Calu3 (cell line): ENCODE data around the gene EFNA2. TPM values are rescaled to one million over a fixed set of nuclear protein-coding genes. Genes with fewer than 3 reads are reported as not detected.
A peak's percentile ranks its signal among the peaks of the same experiment; 100 is the strongest.

Experiments
- BruUV-seq: library from RNA; stranded (reverse); fragments of 400-500 nt; replicated peaks from 2 replicates; lab custom pipeline; 2021; lab: Mats Ljungman, UMichigan
- CTCF ChIA-PET: fragments of 300-600 bp; sonication (Branson Sonifier 250); formaldehyde crosslinking; loops from one replicate; lab custom pipeline; 2022; ENCODE audit warnings: antibody characterized with exemption; lab: Charles Lee
- DNase-seq: peaks from one replicate; pipeline ENCODE4 v3.0.0; 2022
- H3K27ac Mint-ChIP-seq: one replicate; pipeline ENCODE4 v1.8.0; 2022; ENCODE audit warnings: mixed read lengths; ENCODE audit not compliant: unreplicated experiment
- H3K27me3 Mint-ChIP-seq: one replicate; pipeline ENCODE4 v1.8.0; 2022; ENCODE audit warnings: mixed read lengths; ENCODE audit not compliant: unreplicated experiment
- H3K36me3 Mint-ChIP-seq: one replicate; pipeline ENCODE4 v1.8.0; 2022; ENCODE audit warnings: mild to moderate bottlenecking, moderate library complexity, mixed read lengths; ENCODE audit not compliant: insufficient read depth, unreplicated experiment
- H3K4me1 Mint-ChIP-seq: one replicate; pipeline ENCODE4 v1.8.0; 2022; ENCODE audit warnings: mild to moderate bottlenecking, low read depth, mixed read lengths; ENCODE audit not compliant: unreplicated experiment
- H3K4me3 Mint-ChIP-seq: one replicate; pipeline ENCODE4 v1.8.0; 2022; ENCODE audit warnings: mild to moderate bottlenecking, low read depth, moderate library complexity, mixed read lengths; ENCODE audit not compliant: unreplicated experiment
- H3K9me3 Mint-ChIP-seq: one replicate; pipeline ENCODE4 v1.8.0; 2022; ENCODE audit warnings: low read depth, mixed read lengths; ENCODE audit not compliant: unreplicated experiment
- intact Hi-C: fragments of 100-400 bp; cut with micrococcal nuclease; formaldehyde crosslinking; loops from one replicate; pipeline ENCODE4 v1.10.0; 2022; ENCODE audit not compliant: unreplicated experiment
- total RNA-seq: library from RNA; stranded (reverse); gene quantifications from 2 replicates; pipeline ENCODE4 v1.2.3, GENCODE V29; 2022
- TF ChIP-seq, protein P1 (sequence below): fragments of 200-600 bp; IDR thresholded peaks from one replicate; pipeline ENCODE4 v1.8.0; 2022; ENCODE audit warnings: antibody characterized with exemption; ENCODE audit not compliant: unreplicated experiment

Gene EFNA2
- total RNA-seq, 1 experiment from 2014 or later = 0.90 TPM

- no peak overlapping the region for H3K4me3 Mint-ChIP-seq
Observed at GRCh38 chr19:1290196-1290702, 4.6 kb downstream of the EFNA2 start.

DNA sequence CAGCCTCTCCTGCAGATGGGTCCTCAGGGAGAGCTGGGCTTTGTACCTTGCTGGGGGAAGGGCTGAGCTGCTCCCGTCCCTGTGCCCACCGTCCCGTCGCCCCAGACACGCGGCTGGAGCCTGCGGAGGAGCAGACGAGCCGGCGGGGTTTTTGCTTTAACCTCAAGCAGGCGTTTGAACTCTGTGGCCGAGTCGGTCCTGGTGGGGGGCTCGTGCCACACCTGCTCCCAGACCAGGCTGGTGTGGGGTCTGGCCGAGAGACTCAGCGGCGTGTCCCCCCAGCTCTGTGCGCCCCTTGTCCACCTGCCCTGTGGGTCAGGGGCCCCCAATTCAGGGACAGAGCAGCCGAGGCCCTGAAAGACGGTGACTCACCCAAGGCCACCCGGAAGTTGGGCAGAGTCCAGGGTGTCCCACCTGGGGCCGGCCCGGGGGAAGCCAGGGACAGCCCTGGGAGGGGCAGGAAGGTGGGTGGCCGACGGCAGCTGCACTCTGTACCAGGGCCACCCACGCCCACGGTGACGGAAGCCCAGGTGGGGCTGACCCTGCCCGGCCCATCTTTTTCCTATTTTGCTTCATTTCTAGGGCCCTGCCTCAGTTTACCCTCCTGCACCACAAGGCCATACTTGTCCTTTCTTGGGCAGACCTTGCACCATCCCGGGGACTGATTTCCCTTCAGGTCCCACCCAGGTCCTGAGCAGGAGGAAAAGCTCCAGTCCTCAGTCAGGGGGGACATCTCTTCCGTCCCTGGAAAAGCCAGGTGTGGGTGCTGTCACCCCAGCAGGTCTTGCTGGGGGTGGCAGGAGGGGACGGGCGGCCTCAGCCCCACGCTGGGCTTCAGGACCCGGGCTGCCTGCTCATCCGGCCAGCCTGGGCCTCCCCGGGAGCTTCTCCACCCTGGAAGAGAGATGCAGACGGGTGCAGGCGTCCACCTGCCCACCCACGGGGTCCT, 5.3 kb downstream of the EFNA2 start:
- no TSS peak for BruUV-seq
- no peak overlapping the region for H3K27ac Mint-ChIP-seq
- no peak overlapping the region for H3K4me3 Mint-ChIP-seq
- no peaks in the 10 kb centered on the region for H3K9me3 Mint-ChIP-seq
- CTCF ChIA-PET = interaction anchor here (0.6 kb wide), 1 partner anchor 16 kb away, joined by 9 read pairs; the partner anchor contains the start of gene FAM174C
- intact Hi-C loops = no loop called here
- peak; percentile 45 for DNase-seq
- peaks cover 8% of the 10 kb centered on the region for H3K4me1 Mint-ChIP-seq
- peaks cover 11% of the 10 kb centered on the region for H3K36me3 Mint-ChIP-seq
- H3K27me3 Mint-ChIP-seq = peaks cover 27% of the 10 kb centered on the region
- TF ChIP-seq, protein P1, sequence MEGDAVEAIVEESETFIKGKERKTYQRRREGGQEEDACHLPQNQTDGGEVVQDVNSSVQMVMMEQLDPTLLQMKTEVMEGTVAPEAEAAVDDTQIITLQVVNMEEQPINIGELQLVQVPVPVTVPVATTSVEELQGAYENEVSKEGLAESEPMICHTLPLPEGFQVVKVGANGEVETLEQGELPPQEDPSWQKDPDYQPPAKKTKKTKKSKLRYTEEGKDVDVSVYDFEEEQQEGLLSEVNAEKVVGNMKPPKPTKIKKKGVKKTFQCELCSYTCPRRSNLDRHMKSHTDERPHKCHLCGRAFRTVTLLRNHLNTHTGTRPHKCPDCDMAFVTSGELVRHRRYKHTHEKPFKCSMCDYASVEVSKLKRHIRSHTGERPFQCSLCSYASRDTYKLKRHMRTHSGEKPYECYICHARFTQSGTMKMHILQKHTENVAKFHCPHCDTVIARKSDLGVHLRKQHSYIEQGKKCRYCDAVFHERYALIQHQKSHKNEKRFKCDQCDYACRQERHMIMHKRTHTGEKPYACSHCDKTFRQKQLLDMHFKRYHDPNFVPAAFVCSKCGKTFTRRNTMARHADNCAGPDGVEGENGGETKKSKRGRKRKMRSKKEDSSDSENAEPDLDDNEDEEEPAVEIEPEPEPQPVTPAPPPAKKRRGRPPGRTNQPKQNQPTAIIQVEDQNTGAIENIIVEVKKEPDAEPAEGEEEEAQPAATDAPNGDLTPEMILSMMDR = no peak

More at GRCh38 chr19:1290196-1290702, 4.6 kb downstream of the EFNA2 start:
- CTCF ChIA-PET = no interaction called here
- H3K27ac Mint-ChIP-seq = no peak overlapping the region
- H3K4me1 Mint-ChIP-seq = peaks cover 8% of the 10 kb centered on the region
- peaks cover 30% of the 10 kb centered on the region for H3K27me3 Mint-ChIP-seq
- TF ChIP-seq, protein P1 = no peak
- intact Hi-C loops = no loop called here
- DNase-seq = no peak
- BruUV-seq = no TSS peak
- H3K36me3 Mint-ChIP-seq = peaks cover 11% of the 10 kb centered on the region
- H3K9me3 Mint-ChIP-seq = no peaks in the 10 kb centered on the region

DNA sequence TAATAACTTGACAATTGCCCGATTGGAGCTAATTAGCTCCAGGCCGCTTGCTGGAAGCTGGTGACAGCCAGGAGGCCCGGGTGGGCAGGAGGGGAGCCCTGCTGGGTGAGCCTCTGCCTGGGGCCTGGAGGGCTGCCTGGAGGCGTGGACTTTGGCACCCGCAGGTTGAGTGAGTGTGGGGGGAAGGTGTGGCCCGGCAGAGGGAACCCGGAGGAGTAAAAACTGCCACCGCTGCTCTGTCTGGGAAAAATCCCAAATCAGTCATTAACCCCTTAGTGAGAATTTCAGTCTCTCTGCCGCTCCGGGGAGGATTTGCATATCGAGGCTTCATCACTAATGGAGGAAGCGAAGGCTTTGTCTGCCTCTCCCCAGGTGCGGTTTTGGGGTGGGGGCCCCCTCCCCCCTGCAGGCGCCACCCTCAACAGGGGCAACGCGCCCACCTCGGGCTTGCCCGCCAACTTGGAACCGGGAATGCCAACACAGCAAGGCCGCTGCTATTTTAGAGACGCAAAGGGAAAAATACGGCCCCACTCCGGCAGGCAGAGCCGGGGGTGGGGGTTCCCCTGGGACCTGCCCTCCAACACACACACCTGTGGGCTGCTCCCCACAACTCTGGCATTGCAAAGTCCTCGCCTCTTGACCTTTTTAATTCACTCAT, 6.2 kb downstream of the EFNA2 start:
- CTCF ChIA-PET = interaction anchor here (0.6 kb wide), 1 partner anchor 17 kb away, joined by 9 read pairs; the partner anchor contains the start of gene FAM174C
- DNase-seq = no peak
- intact Hi-C loops = no loop called here
- H3K27ac Mint-ChIP-seq = no peak overlapping the region
- H3K4me3 Mint-ChIP-seq = no peak overlapping the region
- H3K9me3 Mint-ChIP-seq = no peaks in the 10 kb centered on the region
- H3K36me3 Mint-ChIP-seq = peaks cover 5% of the 10 kb centered on the region
- H3K4me1 Mint-ChIP-seq = peaks cover 8% of the 10 kb centered on the region
- BruUV-seq = no TSS peak
- TF ChIP-seq, protein P1 = no peak
- peaks cover 18% of the 10 kb centered on the region for H3K27me3 Mint-ChIP-seq

DNA sequence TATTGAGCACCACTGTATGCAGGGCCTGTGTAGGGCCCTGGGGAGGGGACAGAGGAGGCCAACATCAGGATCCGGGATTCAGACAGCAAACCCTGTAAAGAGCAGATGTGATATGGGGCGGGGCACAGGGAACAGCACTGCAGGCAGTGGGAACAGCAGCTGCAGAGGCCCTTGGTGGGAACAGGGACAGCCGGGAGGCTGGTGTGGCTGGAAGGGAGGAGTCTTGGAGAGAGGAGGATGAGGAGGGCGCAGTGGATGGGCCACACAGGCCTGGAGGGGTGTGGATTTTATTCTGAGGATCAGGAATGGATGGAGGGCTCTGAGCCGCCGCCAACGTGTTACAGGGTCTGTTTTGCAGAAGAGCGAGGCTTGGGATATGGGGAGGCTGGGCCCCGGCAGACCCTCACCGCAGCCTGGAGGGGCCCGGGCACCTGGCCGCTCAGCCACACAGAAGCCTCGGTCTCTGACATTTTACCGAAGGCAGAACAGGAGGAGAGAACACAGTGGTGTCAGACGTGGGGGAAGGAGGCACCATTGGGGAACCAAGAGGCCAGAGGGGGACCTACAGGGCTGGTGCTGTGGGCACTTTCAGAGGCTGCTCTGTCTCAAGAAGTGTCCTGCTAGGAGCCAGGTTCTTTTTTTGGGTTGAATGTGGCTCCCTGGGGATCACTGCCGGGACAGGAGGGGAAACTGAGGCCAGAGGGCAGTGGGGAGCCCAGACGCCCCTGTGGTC, 6.9 kb downstream of the EFNA2 start:
- Mint-ChIP-seq H3K27ac (no peak overlapping the region), H3K4me3 (no peak overlapping the region), H3K36me3 (peaks cover 5% of the 10 kb centered on the region), H3K27me3 (peaks cover 14% of the 10 kb centered on the region), H3K4me1 (peaks cover 8% of the 10 kb centered on the region), H3K9me3 (no peaks in the 10 kb centered on the region)
- DNase-seq = no peak
- TF ChIP-seq, protein P1 = no peak
- CTCF ChIA-PET = no interaction called here
- intact Hi-C loops = no loop called here
- no TSS peak for BruUV-seq
